ENCODE data around the gene MEX3D.
"Not testable (repeated sequence)": the region's sequence is repeated elsewhere in the genome, so short reads cannot be mapped to it uniquely, and the experiment has no call there.

MEX3D gene

GRCh38 chr19:1570836-1571235 lies 2.7 kb upstream of the MEX3D start:
- no peak for DNase-seq

GRCh38 chr19:1569997-1570396 lies 1.9 kb upstream of the MEX3D start:
- no peak for DNase-seq

- DNase-seq, result no peak
These were observed 287 bp downstream of the MEX3D start for GRCh38 chr19:1567848-1568227.

- no peak for DNase-seq
These were observed 843 bp downstream of the MEX3D start for GRCh38 chr19:1567116-1567847.

- no peak for DNase-seq
These were observed 1.6 kb downstream of the MEX3D start for GRCh38 chr19:1566392-1567115.

- no peak for DNase-seq
These were observed 4.9 kb downstream of the MEX3D start for GRCh38 chr19:1563251-1563650.

- DNase-seq, result no peak
These were observed 6.8 kb downstream of the MEX3D start for GRCh38 chr19:1561236-1561842.

- DNase-seq, result no peak
These were observed 7.7 kb downstream of the MEX3D start for GRCh38 chr19:1560286-1560882.

- no peak for DNase-seq
These were observed 9.6 kb downstream of the MEX3D start for GRCh38 chr19:1558552-1558951.

- no peak for DNase-seq
These were observed 11.6 kb downstream of the MEX3D start for GRCh38 chr19:1556390-1557070.

- DNase-seq, result no peak
These were observed 12.4 kb downstream of the MEX3D start for GRCh38 chr19:1555487-1556389.

GRCh38 chr19:1554968-1555367 lies 13.2 kb downstream of the MEX3D start:
- DNase-seq, result no peak

GRCh38 chr19:1553415-1553814 lies 14.7 kb downstream of the MEX3D start:
- no peak for DNase-seq

GRCh38 chr19:1551068-1552040 lies 16.8 kb downstream of the MEX3D start:
- no peak for DNase-seq

- DNase-seq, result no peak
These were observed 18.7 kb downstream of the MEX3D start for GRCh38 chr19:1549332-1549945.

- DNase-seq, result no peak
These were observed 27.7 kb downstream of the MEX3D start for GRCh38 chr19:1540365-1540925.

GRCh38 chr19:1539749-1540148 lies 28.4 kb downstream of the MEX3D start:
- DNase-seq, result not testable (repeated sequence)

GRCh38 chr19:1538978-1539377 lies 29.1 kb downstream of the MEX3D start:
- DNase-seq, result no peak

GRCh38 chr19:1535699-1536098 lies 32.4 kb downstream of the MEX3D start:
- not testable (repeated sequence) for DNase-seq

- DNase-seq, result no peak
These were observed 33.2 kb downstream of the MEX3D start for GRCh38 chr19:1534972-1535371.
